CD8-positive, alpha-beta memory T cell (primary cell): ENCODE data around the gene TEAD3. TPM values are rescaled to one million over a fixed set of nuclear protein-coding genes. Genes with fewer than 3 reads are reported as not detected.
A peak's percentile ranks its signal among the peaks of the same experiment; 100 is the strongest.
"Not testable (repeated sequence)": the region's sequence is repeated elsewhere in the genome, so short reads cannot be mapped to it uniquely, and the experiment has no call there.

ENCODE experiments used
- CTCF ChIA-PET: fragments of 350-600 bp; sonication (Branson Sonifier 250); formaldehyde crosslinking; loops from one replicate; lab custom pipeline; 2021; ENCODE audit warnings: antibody characterized with exemption; lab: Charles Lee
- POLR2A ChIA-PET: fragments of 350-600 bp; sonication (Branson Sonifier 250); formaldehyde crosslinking; loops from one replicate; lab custom pipeline; 2021; ENCODE audit warnings: antibody characterized with exemption; lab: Charles Lee
- DNase-seq, 5 donors: peaks; one replicate each; pipeline versions ENCODE4 v3.0.0 to v3.0.0-alpha.2; 2020 to 2022; ENCODE audit warnings: mixed read lengths in 1 of 5
- H3K27ac ChIP-seq: one replicate; pipeline ENCODE4 v1.7.0; 2013; ENCODE audit warnings: low read depth, mild to moderate bottlenecking, low read length, moderate library complexity
- H3K27me3 ChIP-seq: 2 replicates; pipeline ENCODE4 v1.7.0; 2013; ENCODE audit warnings: low read length, mild to moderate bottlenecking; ENCODE audit not compliant: insufficient read depth, poor library complexity, severe bottlenecking
- H3K36me3 ChIP-seq: 2 replicates; pipeline ENCODE4 v1.7.0; 2013; ENCODE audit warnings: mild to moderate bottlenecking, low read length, moderate library complexity; ENCODE audit not compliant: insufficient read depth
- H3K4me1 ChIP-seq: 2 replicates; pipeline ENCODE4 v1.7.0; 2013; ENCODE audit warnings: mild to moderate bottlenecking, low read length, moderate library complexity; ENCODE audit not compliant: insufficient read depth
- H3K4me3 ChIP-seq: 2 replicates; pipeline ENCODE4 v1.7.0; 2013; ENCODE audit warnings: mild to moderate bottlenecking, low read length
- H3K9me3 ChIP-seq: 2 replicates; pipeline ENCODE4 v1.7.0; 2013; ENCODE audit warnings: mild to moderate bottlenecking, low read length
- H3K27ac Mint-ChIP-seq, 8 donors: one replicate each; pipeline ENCODE4 v1.8.0; 2020 to 2021; ENCODE audit warnings: mixed read lengths in 8 of 8, mild to moderate bottlenecking in 6 of 8, inconsistent platforms in 3 of 8, moderate library complexity in 3 of 8
- H3K27me3 Mint-ChIP-seq, 2 donors: one replicate each; pipeline ENCODE4 v1.8.0; 2020 to 2021; ENCODE audit warnings: mixed read lengths in 2 of 2, mild to moderate bottlenecking in 1 of 2, moderate library complexity in 1 of 2
- H3K36me3 Mint-ChIP-seq, 3 donors: one replicate each; pipeline ENCODE4 v1.8.0; 2020 to 2021; ENCODE audit warnings: mixed read lengths in 3 of 3, inconsistent platforms in 1 of 3, mild to moderate bottlenecking in 1 of 3
- H3K4me1 Mint-ChIP-seq, 3 donors: one replicate each; pipeline ENCODE4 v1.8.0; 2020 to 2021; ENCODE audit warnings: mixed read lengths in 3 of 3, inconsistent platforms in 1 of 3, mild to moderate bottlenecking in 1 of 3
- H3K4me3 Mint-ChIP-seq, 7 donors: one replicate each; pipeline ENCODE4 v1.8.0; 2020 to 2021; ENCODE audit warnings: mixed read lengths in 7 of 7, mild to moderate bottlenecking in 6 of 7, moderate library complexity in 4 of 7, inconsistent platforms in 2 of 7
- H3K9me3 Mint-ChIP-seq, 5 donors: one replicate each; pipeline ENCODE4 v1.8.0; 2020 to 2022; ENCODE audit warnings: mixed read lengths in 5 of 5, mild to moderate bottlenecking in 3 of 5, moderate library complexity in 2 of 5, inconsistent platforms in 1 of 5
- polyA plus RNA-seq: library from polyadenylated mRNA; unstranded; fragments of 300-500 nt; fragmentation: Illumina TruSeq; gene quantifications from one replicate; pipeline ENCODE4 v1.2.3, GENCODE V29; 2021
- total RNA-seq, 2 experiments: library from RNA; stranded (reverse); gene quantifications; one replicate each; pipeline ENCODE4 v1.2.3, GENCODE V29; 2021

Gene TEAD3
- total and polyA plus RNA-seq, 3 experiments from 2014 or later: 0.25 to 0.90 (median 0.53) TPM

DNA sequence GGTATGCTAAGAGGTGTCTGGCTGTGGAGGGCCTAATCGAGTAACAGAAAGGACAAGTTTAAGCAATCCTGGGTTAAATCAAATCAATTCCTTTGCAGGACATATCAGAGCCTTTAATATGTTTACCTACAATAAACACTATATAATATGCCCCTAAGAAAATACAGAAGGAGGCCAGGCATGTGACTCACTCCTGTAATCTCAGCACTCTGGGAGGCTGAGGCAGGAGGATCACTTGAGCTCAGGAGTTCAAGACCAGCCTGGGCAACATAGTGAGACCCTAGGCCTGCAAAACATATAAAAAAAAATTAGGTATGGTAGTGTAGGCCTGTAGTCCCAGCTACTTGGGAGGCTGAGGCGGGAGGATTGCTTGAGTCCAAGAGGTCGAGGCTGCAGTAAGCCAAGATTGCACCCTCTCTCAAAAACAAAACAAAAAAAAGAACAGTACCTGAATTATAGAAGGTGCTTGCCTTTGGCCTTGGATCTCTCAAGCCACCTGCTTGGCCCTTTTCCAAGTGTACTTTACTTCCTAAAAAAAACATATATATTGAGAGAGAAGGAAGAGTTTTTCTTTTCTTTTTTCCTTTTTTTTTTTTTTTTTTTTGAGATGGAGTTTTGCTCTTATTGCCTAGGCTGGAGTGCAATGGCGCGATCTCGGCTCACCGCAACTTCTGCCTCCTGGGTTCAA is 58.4 kb downstream of the TEAD3 start:
- H3K27me3 ChIP-seq, POLR2A ChIA-PET, H3K36me3 ChIP-seq, H3K4me3 Mint-ChIP-seq, H3K4me3 ChIP-seq, H3K9me3 ChIP-seq, H3K27me3 Mint-ChIP-seq, H3K36me3 Mint-ChIP-seq, H3K4me1 Mint-ChIP-seq, DNase-seq, H3K4me1 ChIP-seq, H3K9me3 Mint-ChIP-seq, H3K27ac ChIP-seq: not testable (repeated sequence)
- H3K27ac Mint-ChIP-seq: peak overlapping the region in 1 of 8 donors; percentile 38
- CTCF ChIA-PET: interaction anchor here (1.1 kb wide), 1 partner anchor 19 kb away, joined by 4 read pairs; no protein-coding TSS in a partner anchor

DNA sequence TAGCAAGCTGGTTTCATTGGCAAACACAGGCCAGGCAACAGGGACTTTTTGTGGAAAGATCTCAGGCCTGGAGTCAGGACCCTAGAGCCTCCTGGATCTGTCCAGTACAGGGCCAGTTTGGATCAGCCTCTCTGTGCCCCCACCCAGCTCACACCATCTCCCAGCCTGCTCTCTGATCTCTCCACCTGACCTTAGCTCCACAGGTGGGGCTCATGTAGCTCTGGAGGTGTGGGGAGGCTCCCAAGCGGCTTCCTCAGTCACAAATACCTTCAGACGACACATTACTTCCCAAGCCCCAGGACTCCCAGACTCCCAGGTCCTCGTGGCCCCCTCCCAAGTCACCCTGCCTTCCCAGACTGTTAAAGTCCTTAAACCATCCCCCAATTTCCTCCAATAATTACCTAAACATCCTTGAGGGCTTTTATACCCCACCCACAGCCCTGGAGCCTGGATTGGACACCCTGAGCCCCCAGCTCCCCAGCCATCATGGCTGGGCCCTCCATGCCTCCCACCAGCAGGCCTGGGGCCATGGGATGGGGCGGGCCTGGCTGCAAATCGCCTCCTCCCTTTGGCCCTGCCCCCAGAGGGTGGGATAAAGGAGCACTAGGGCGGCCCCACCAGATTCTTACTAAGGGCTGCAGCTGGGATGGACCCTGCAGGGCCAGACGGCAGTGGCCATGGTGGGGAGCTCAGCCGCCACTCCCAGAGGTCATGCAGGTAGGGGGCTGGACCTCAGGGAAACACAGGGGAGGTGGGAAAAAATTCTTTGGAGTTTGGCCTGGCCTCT is 60.6 kb downstream of the TEAD3 start:
- H3K9me3 ChIP-seq: no peaks in the 10 kb centered on the region
- H3K9me3 Mint-ChIP-seq: no peaks in the 10 kb centered on the region
- no peak overlapping the region for H3K4me3 Mint-ChIP-seq
- no peak overlapping the region for H3K4me3 ChIP-seq
- DNase-seq: no peak
- CTCF ChIA-PET: interaction anchor here (0.7 to 2.1 kb wide), 4 partner anchors 12 to 94 kb away, joined by 3 to 6 read pairs (median 4); partner anchors contain the start of gene PPARD
- H3K27me3 ChIP-seq: no peaks in the 10 kb centered on the region
- no peaks in the 10 kb centered on the region for H3K36me3 ChIP-seq
- H3K36me3 Mint-ChIP-seq: no peaks in the 10 kb centered on the region
- POLR2A ChIA-PET: no interaction called here
- H3K27ac ChIP-seq: no peak overlapping the region
- H3K27ac Mint-ChIP-seq: no peak overlapping the region
- no peaks in the 10 kb centered on the region for H3K27me3 Mint-ChIP-seq
- no peaks in the 10 kb centered on the region for H3K4me1 ChIP-seq
- no peaks in the 10 kb centered on the region for H3K4me1 Mint-ChIP-seq

DNA sequence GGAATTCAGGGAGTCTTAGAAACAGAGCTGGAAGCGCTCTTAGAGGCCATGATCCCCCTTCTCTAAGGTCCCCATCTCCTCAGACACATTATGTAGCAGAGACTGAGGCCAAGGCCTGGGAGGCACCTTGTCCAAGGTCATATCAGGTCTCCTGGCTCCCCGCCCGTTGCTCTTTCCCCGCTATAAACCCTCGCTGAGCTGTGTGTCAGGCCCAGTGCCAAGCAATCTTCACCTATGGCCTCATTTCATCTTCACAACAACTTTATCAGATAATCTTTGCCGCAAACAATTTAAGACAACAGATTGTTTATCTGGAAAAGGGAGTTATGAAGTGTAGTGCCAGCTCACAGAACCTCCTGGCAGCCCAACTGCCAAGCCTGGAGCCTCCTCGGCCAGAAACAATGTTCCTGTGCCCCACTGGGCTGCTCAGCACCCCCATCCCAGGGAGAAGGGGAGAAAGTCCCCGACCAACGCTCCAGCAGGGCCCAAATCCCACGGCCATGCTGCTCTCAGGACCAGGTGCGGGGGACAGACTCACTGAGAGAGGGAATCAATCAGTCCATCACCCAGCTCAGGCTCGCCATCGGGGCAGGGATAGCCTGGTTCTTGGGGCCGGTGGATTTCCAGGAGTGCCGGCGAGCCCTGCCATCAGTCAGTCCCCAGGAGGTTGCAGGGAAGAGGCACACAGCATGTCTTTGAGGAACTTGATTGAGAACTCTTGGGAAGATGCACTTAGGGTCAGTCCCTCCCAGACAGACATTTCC is 61.6 kb downstream of the TEAD3 start:
- no peaks in the 10 kb centered on the region for H3K27me3 Mint-ChIP-seq
- DNase-seq: no peak
- Histone ChIP-seq H3K27ac (no peak overlapping the region), H3K4me3 (no peak overlapping the region), H3K27me3 (no peaks in the 10 kb centered on the region), H3K4me1 (no peaks in the 10 kb centered on the region), H3K36me3 (no peaks in the 10 kb centered on the region), H3K9me3 (no peaks in the 10 kb centered on the region)
- CTCF ChIA-PET: interaction anchor here (1.9 to 2.1 kb wide), 3 partner anchors 13 to 93 kb away, joined by 5 to 6 read pairs (median 6); partner anchors contain the start of gene PPARD
- H3K4me3 Mint-ChIP-seq: no peak overlapping the region
- POLR2A ChIA-PET: interaction anchor here (0.7 kb wide), 1 partner anchor 284 kb away, joined by 3 read pairs; no protein-coding TSS in a partner anchor
- no peaks in the 10 kb centered on the region for H3K36me3 Mint-ChIP-seq
- H3K27ac Mint-ChIP-seq: peak overlapping the region in 1 of 8 donors; percentile 74
- no peaks in the 10 kb centered on the region for H3K9me3 Mint-ChIP-seq
- H3K4me1 Mint-ChIP-seq: no peaks in the 10 kb centered on the region

DNA sequence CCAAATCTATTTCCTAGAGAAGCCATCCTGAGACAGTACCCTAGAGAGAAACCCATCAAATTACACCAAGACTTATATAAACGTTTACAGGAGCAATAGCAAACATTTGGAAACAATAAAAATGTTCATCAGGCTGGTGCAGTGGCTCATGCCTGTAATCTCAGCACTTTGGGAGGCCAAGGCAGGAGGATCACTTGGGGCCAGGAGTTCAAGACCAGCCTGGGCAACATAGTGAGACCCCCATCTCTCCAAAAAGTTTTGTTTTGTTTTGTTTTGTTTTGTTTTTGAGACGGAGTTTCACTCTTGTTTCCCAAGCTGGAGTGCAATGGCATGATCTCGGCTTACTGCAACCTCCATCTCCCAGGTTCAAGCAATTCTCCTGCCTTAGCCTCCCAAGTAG is 64.2 kb downstream of the TEAD3 start:
- H3K4me1 ChIP-seq, H3K4me3 ChIP-seq, H3K27me3 ChIP-seq, POLR2A ChIA-PET, H3K27ac ChIP-seq, DNase-seq, H3K4me3 Mint-ChIP-seq, CTCF ChIA-PET, H3K4me1 Mint-ChIP-seq, H3K27me3 Mint-ChIP-seq, H3K36me3 ChIP-seq, H3K9me3 ChIP-seq: not testable (repeated sequence)
- H3K27ac Mint-ChIP-seq: peak overlapping the region in 1 of 8 donors; percentile 27
- peaks cover 4 to 14% (median 6%) of the 10 kb centered on the region in 3 donors for H3K36me3 Mint-ChIP-seq
- peaks cover 6 to 17% (median 9%) of the 10 kb centered on the region in 5 donors for H3K9me3 Mint-ChIP-seq

DNA sequence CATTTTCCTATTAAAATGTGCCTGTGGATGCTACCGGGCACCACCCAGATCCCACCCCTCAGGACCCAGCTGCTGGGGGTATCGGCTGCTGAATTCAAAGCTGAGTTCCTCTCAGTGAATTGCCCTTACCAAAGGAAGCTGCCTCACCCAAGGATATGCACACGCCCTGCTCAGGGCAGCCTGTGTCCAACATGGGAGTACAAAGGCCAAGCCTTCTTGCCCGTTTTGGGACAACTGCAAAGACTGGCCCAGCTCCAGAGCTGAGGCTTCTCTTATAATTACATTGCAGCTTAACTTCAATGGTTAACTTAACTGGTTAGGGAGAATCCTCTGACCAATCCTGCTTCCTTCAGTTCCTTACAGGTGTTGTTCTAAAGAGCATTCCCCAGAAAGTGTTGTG is 64.6 kb downstream of the TEAD3 start:
- Histone ChIP-seq H3K27me3 (no peaks in the 10 kb centered on the region), H3K4me1 (no peaks in the 10 kb centered on the region), H3K9me3 (peaks cover 6% of the 10 kb centered on the region), H3K36me3 (no peaks in the 10 kb centered on the region), H3K4me3 (no peak overlapping the region), H3K27ac (no peak overlapping the region)
- H3K27me3 Mint-ChIP-seq: no peaks in the 10 kb centered on the region
- no peak for DNase-seq
- H3K4me3 Mint-ChIP-seq: no peak overlapping the region
- H3K9me3 Mint-ChIP-seq: peaks cover 6 to 17% (median 9%) of the 10 kb centered on the region in 5 donors
- ChIA-PET POLR2A (no interaction called here), CTCF (no interaction called here)
- no peaks in the 10 kb centered on the region for H3K4me1 Mint-ChIP-seq
- no peak overlapping the region for H3K27ac Mint-ChIP-seq
- H3K36me3 Mint-ChIP-seq: peaks cover 4 to 14% (median 8%) of the 10 kb centered on the region in 3 donors

DNA sequence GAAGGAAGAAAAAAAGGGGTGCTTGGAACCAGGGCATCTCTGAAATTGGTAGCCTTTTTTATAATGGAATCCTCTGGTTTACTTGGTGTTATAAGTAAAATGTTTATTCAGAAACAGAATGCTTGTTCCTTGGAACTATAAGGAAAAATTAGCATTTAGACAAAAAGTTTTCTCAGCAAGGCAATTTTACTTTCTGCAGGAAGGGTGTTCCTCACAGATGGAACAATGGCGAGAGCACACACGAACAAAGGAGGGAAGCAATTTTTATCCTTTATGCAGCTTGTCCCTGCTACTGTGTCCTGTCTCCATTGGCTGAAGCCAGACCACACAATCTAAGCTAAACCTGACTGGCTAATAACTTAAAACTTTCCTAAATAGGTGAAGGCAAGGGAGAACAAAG is 67.4 kb downstream of the TEAD3 start:
- Histone ChIP-seq H3K4me3 (no peak overlapping the region), H3K27ac (no peak overlapping the region), H3K27me3 (no peaks in the 10 kb centered on the region), H3K9me3 (peaks cover 6% of the 10 kb centered on the region), H3K36me3 (peaks cover 4% of the 10 kb centered on the region), H3K4me1 (no peaks in the 10 kb centered on the region)
- POLR2A ChIA-PET: no interaction called here
- no peak overlapping the region for H3K27ac Mint-ChIP-seq
- H3K4me1 Mint-ChIP-seq: no peaks in the 10 kb centered on the region
- no peak for DNase-seq
- H3K9me3 Mint-ChIP-seq: peaks cover 6 to 17% (median 9%) of the 10 kb centered on the region in 5 donors
- CTCF ChIA-PET: no interaction called here
- no peak overlapping the region for H3K4me3 Mint-ChIP-seq
- peaks cover 0 to 2% of the 10 kb centered on the region in 2 donors for H3K27me3 Mint-ChIP-seq
- peaks cover 12 to 34% (median 25%) of the 10 kb centered on the region in 3 donors for H3K36me3 Mint-ChIP-seq

DNA sequence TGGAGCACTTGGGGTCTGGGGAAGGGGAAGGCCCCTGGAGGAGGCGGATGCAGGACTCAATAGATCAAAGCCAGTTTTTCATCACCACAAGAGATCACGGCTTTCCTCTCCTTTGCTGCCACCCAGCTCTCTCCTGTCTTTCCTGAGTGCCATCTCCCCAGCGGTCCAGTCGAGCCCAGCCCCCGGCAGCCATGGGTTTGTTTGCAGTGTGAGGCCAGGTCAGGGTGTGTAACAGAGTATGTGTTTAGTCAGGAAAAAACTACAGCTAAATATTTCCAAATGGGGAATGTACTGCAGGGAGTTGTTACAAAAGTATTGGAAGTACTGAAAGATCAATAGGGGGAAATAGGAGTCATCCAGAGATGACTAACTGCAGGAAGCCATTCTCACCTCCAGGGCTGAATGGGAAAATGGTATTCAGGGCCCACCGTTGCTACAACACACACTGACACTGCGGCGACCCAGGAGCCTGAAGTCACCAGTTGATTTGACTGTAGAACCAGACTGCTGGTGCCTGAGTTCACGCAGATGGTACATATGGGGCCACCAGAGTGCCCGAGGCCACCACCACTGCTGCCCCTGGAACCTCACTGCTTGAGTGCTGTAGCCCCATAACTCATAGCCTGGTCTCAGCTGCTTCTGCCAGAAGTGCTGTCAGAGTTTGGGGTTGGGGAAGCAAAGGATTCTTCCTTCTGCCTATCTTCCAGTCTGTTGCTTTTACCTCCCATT is 68.3 kb downstream of the TEAD3 start:
- Histone ChIP-seq H3K27me3 (no peaks in the 10 kb centered on the region), H3K27ac (no peak overlapping the region), H3K4me3 (no peak overlapping the region), H3K4me1 (no peaks in the 10 kb centered on the region), H3K36me3 (peaks cover 12% of the 10 kb centered on the region), H3K9me3 (peaks cover 6% of the 10 kb centered on the region)
- H3K27ac Mint-ChIP-seq: no peak overlapping the region
- peak in 1 of 5 donors; percentile 5 for DNase-seq
- H3K27me3 Mint-ChIP-seq: peaks cover 0 to 2% of the 10 kb centered on the region in 2 donors
- no peaks in the 10 kb centered on the region for H3K4me1 Mint-ChIP-seq
- peaks cover 6 to 17% (median 9%) of the 10 kb centered on the region in 5 donors for H3K9me3 Mint-ChIP-seq
- H3K4me3 Mint-ChIP-seq: no peak overlapping the region
- CTCF ChIA-PET: no interaction called here
- POLR2A ChIA-PET: interaction anchor here (0.6 kb wide), 1 partner anchor 475 kb away, joined by 3 read pairs; no protein-coding TSS in a partner anchor
- peaks cover 12 to 43% (median 25%) of the 10 kb centered on the region in 3 donors for H3K36me3 Mint-ChIP-seq
